ENCODE measurements around the gene TMEM132A. TPM values are rescaled to one million over a fixed set of nuclear protein-coding genes. Genes with fewer than 3 reads are reported as not detected.

Gene TMEM132A
- total RNA-seq, 4 donors from 2014 or later, result 1.8 to 7.0 (median 3.5) TPM

DNA sequence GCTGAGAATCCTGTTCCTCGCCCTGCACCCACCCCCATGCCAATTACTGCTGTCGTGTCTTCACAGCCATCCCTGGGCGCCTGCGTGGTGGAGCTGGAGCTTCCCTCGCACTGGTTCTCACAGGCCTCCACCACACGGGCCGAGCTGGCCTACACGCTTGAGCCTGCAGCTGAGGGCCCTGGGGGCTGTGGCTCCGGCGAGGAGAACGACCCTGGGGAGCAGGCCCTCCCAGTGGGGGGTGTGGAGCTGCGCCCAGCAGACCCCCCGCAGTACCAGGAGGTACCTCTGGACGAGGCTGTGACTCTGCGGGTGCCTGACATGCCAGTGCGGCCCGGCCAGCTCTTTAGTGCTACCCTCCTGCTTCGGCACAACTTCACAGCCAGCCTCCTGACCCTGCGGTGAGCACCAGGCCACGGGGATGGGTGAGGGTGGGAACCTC lies 4.3 kb downstream of the TMEM132A start:
- peaks cover 26% of the 10 kb centered on the region for H3K27me3 ChIP-seq
- H3K4me3 ChIP-seq, result no peak overlapping the region
- peaks cover 14 to 19% (median 16%) of the 10 kb centered on the region in 4 donors for H3K4me1 ChIP-seq
- TF ChIP-seq POLR2AphosphoS5 (IDR thresholded peaks at IDR 0.05), result no peak
- no peaks in the 10 kb centered on the region for H3K36me3 ChIP-seq
- no peak for DNase-seq
- H3K9me3 ChIP-seq, result no peaks in the 10 kb centered on the region
- WGBS, 2 donors (ENCODE audit: low coverage in 1 of 2), result 87% methylated on average over 18 of the region's 20 CpGs; no CpG with 5 or more reads in 1 of the 2 donors
- in situ Hi-C loops (cut with MboI; ENCODE audit: low pct_ligation_motif_present in 1 of 4, low pct_unique_long_range_greater_than_20kb in 1 of 4, low sequenced_read_pairs in 3 of 4), result no loop called here
- intact Hi-C loops (cut with DNase I; ENCODE audit: low total_unique reads), result no loop called here
- no peak overlapping the region for H3K27ac ChIP-seq

DNA sequence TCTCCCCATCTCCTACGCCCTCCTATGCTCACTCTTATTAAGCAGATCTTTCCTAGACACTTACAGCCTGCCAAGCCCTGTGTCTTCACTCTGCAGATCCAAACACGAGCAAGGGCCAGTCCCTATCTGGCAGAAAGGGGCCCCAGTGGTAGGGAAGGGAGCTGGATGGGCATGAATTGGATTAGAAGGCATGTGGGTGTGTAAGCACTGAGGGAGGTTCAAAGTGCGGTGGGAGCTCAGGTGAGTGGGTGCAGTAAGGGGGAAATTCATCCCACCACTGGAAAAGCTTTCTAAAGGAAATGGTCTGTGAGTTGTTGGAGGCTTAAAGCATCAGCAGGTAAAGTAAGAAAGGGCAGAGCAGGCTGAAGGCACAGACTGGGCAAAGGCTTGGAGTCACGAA lies 5.5 kb downstream of the TMEM132A start:
- no peak for DNase-seq
- Histone ChIP-seq H3K27me3 (peaks cover 17% of the 10 kb centered on the region), H3K4me3 (no peak overlapping the region), H3K27ac (no peak overlapping the region), H3K36me3 (no peaks in the 10 kb centered on the region), H3K4me1 (peaks cover 5 to 8% (median 7%) of the 10 kb centered on the region in 4 donors), H3K9me3 (no peaks in the 10 kb centered on the region)
- no peak for TF ChIP-seq POLR2AphosphoS5 (IDR thresholded peaks at IDR 0.05)
- no peak for TF ChIP-seq EP300 (IDR thresholded peaks at IDR 0.05; ENCODE audit: low read depth)
- no peak for TF ChIP-seq CTCF (IDR thresholded peaks at IDR 0.05)
- no peak for TF ChIP-seq POLR2A (IDR thresholded peaks at IDR 0.05)
- intact Hi-C loops (cut with DNase I; ENCODE audit: low total_unique reads) (no loop called here), in situ Hi-C loops (cut with MboI; ENCODE audit: low pct_ligation_motif_present in 1 of 4, low pct_unique_long_range_greater_than_20kb in 1 of 4, low sequenced_read_pairs in 3 of 4) (no loop called here)
- 76 to 89% methylated on average over 1 to 4 of the region's 4 CpGs for WGBS, 2 donors (ENCODE audit: low coverage in 1 of 2)

DNA sequence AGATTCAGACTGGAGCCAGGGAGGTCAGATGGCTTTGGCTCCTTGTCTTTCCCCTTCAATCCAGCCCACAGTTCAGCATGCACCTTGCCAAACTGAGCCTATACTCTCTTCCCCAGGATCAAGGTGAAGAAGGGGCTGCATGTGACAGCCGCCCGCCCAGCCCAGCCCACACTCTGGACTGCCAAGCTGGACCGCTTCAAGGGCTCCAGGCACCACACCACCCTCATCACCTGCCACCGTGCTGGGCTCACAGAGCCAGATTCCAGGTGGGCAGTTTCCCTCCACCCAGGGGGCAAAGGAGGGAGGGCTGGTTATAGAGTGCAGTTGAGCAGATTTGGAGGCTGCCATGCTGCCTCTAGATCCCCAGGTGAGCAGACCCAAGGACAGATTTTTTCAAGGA lies 6.1 kb downstream of the TMEM132A start:
- intact Hi-C loops (cut with DNase I; ENCODE audit: low total_unique reads), result no loop called here
- DNase-seq, result no peak
- peaks cover 10% of the 10 kb centered on the region for H3K27me3 ChIP-seq

GRCh38 chr11:60931917-60932316 lies 7.7 kb downstream of the TMEM132A start:
- Histone ChIP-seq H3K27me3 (peaks cover 4% of the 10 kb centered on the region), H3K36me3 (no peaks in the 10 kb centered on the region), H3K27ac (no peak overlapping the region), H3K9me3 (no peaks in the 10 kb centered on the region), H3K4me1 (no peaks in the 10 kb centered on the region), H3K4me3 (no peak overlapping the region)
- intact Hi-C loops (cut with DNase I; ENCODE audit: low total_unique reads), result no loop called here
- 70 to 92% methylated on average over 3 to 5 of the region's 9 CpGs for WGBS, 2 donors (ENCODE audit: low coverage in 1 of 2)
- in situ Hi-C loops (cut with MboI; ENCODE audit: low pct_ligation_motif_present in 1 of 4, low pct_unique_long_range_greater_than_20kb in 1 of 4, low sequenced_read_pairs in 3 of 4), result no loop called here
- TF ChIP-seq POLR2AphosphoS5 (IDR thresholded peaks at IDR 0.05), result no peak
- no peak for TF ChIP-seq CTCF (IDR thresholded peaks at IDR 0.05)
- no peak for TF ChIP-seq EP300 (IDR thresholded peaks at IDR 0.05; ENCODE audit: low read depth)
- TF ChIP-seq POLR2A (IDR thresholded peaks at IDR 0.05), result no peak
- peak; percentile 30 for DNase-seq

More for the DNA sequence above, 6.1 kb downstream of the TMEM132A start:
- Histone ChIP-seq H3K27ac (no peak overlapping the region), H3K4me1 (peaks cover 0 to 1% (median under 1%) of the 10 kb centered on the region in 4 donors), H3K36me3 (no peaks in the 10 kb centered on the region), H3K9me3 (no peaks in the 10 kb centered on the region), H3K4me3 (no peak overlapping the region)
- no peak for TF ChIP-seq POLR2AphosphoS5 (IDR thresholded peaks at IDR 0.05)
- no peak for TF ChIP-seq CTCF (IDR thresholded peaks at IDR 0.05)
- no peak for TF ChIP-seq EP300 (IDR thresholded peaks at IDR 0.05; ENCODE audit: low read depth)
- TF ChIP-seq POLR2A (IDR thresholded peaks at IDR 0.05), result no peak
- WGBS, 2 donors (ENCODE audit: low coverage in 1 of 2), result 90% methylated on average over 4 of the region's 4 CpGs; no CpG with 5 or more reads in 1 of the 2 donors
- in situ Hi-C loops (cut with MboI; ENCODE audit: low pct_ligation_motif_present in 1 of 4, low pct_unique_long_range_greater_than_20kb in 1 of 4, low sequenced_read_pairs in 3 of 4), result no loop called here

All from transverse colon (tissue), 4 donors.